Lower lobe of right lung (tissue), 2 donors: ENCODE measurements around the gene ZNF723. TPM values are rescaled to one million over a fixed set of nuclear protein-coding genes. Genes with fewer than 3 reads are reported as not detected.

ENCODE experiments used
- ATAC-seq, 2 donors: fragments of 200-7000 bp; cut with Tn5 transposase; one replicate each; pipeline ENCODE4 v1.9.1; 2020 to 2022; ENCODE audit warnings: mild to moderate bottlenecking in 2 of 2, moderate library complexity in 2 of 2
- DNase-seq: peaks from one replicate; pipeline ENCODE4 v3.0.0-alpha.2; 2020
- H3K27ac ChIP-seq: fragments of 200-600 bp; one replicate; pipeline ENCODE4 v1.8.0; 2022
- H3K27me3 ChIP-seq: fragments of 200-600 bp; one replicate; pipeline ENCODE4 v1.8.0; 2022; ENCODE audit warnings: low read depth
- H3K36me3 ChIP-seq: fragments of 200-600 bp; one replicate; pipeline ENCODE4 v1.8.0; 2022; ENCODE audit warnings: mild to moderate bottlenecking
- H3K4me1 ChIP-seq: fragments of 200-600 bp; one replicate; pipeline ENCODE4 v1.8.0; 2022
- H3K4me3 ChIP-seq: fragments of 200-600 bp; one replicate; pipeline ENCODE4 v1.8.0; 2022; ENCODE audit warnings: mild to moderate bottlenecking
- H3K9me3 ChIP-seq: fragments of 200-600 bp; one replicate; pipeline ENCODE4 v1.8.0; 2022
- CTCF ChIP-seq: fragments of 200-600 bp; IDR thresholded peaks from one replicate; pipeline ENCODE4 v1.8.0; 2022; ENCODE audit warnings: antibody characterized with exemption, mild to moderate bottlenecking
- intact Hi-C: fragments of 100-400 bp; cut with DNase I; formaldehyde crosslinking; loops from one replicate; pipeline ENCODE4 v1.11.0; 2022
- total RNA-seq: library from RNA; stranded (reverse); fragmentation: NEBNext Ultra II Directional; extraction: Animal tissue kit (Norgen Biotek cat#: 25700); gene quantifications from one replicate; pipeline ENCODE4 v1.2.1, GENCODE V29; 2021
- donor health status: DM: no; HTN: yes; CAD: no; lungs with severe emphysema.

The ZNF723 gene
- total RNA-seq, 1 donor from 2014 or later = not detected

GRCh38 chr19:22893855-22894270 is 61.8 kb downstream of the ZNF723 start:
- Histone ChIP-seq H3K36me3 (no peaks in the 10 kb centered on the region), H3K9me3 (peaks cover 35% of the 10 kb centered on the region), H3K4me3 (no peak overlapping the region), H3K27ac (no peak overlapping the region), H3K27me3 (no peaks in the 10 kb centered on the region), H3K4me1 (no peaks in the 10 kb centered on the region)
- TF ChIP-seq CTCF = no peak
- ATAC-seq (no peak), DNase-seq (no peak)
- intact Hi-C loops = no loop called here

- no peaks in the 10 kb centered on the region for H3K36me3 ChIP-seq
- intact Hi-C loops = no loop called here
- no peak overlapping the region for H3K4me3 ChIP-seq
- no peak for TF ChIP-seq CTCF
- H3K9me3 ChIP-seq = peaks cover 35% of the 10 kb centered on the region
- H3K27me3 ChIP-seq = no peaks in the 10 kb centered on the region
- H3K4me1 ChIP-seq = no peaks in the 10 kb centered on the region
- no peak overlapping the region for H3K27ac ChIP-seq
- peak in 1 of 2 donors; percentile 17 for ATAC-seq
- no peak for DNase-seq
These were observed 69.5 kb downstream of the ZNF723 start for GRCh38 chr19:22901431-22902130.

Other genes starting within 250 kb of the ZNF723 start
- 0.24 TPM for gene ZNF492, start 198.0 kb upstream of the ZNF723 start, total RNA-seq
- gene ZNF99, start 48.1 kb upstream of the ZNF723 start, total RNA-seq = 0.06 TPM
- 0.74 TPM for gene ZNF728, start 170.9 kb downstream of the ZNF723 start, total RNA-seq